Measurements from ENCODE around the gene PPP1CA. TPM values are rescaled to one million over a fixed set of nuclear protein-coding genes. Genes with fewer than 3 reads are reported as not detected.

PPP1CA gene
- total and polyA plus RNA-seq, 2 donors (not counting 1 experiment from before 2014, with no cell fraction given) = 104 to 135 TPM

DNA sequence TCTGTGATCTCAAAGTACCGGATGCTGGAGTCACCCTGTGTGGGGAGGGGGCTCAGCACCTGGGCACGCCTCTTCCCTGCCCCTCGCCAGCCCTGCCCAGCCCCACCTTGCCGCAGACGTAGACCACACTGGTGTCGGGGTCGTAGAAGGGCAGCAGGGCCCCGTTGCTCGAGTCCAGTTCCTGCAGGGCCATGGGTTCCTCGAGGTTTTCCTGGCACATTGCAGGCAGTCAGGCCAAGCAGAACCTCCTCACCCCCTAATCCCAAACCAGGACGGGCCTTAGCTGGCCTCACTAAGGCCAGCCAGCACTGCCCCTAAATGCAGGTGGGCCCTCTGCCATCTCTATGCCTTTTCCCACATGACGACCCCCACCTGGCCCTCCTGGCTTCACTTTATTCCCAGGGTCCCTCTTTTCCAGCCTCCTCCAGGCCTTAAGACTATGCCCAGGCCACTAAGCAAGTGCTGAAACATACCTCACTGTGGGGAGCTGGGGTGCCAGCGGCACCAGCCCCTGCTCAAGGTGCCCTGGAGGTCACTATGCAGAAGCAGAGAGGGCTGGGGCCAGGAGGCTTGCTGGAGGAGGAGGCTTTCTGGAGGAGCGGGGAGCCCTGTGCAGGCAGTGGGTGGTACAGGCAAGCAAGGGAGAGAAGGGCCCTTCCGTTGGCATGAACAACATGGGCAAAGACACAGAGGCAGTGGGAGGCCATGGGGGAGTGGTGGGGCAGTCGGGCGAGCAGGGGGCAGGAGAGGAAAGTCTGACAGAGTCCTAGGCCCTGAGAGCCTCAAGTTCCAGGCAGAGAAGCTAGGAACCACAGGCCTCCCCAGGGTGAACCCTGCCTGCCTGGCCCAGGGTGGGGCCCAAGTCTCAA, 38.8 kb upstream of the PPP1CA start:
- Histone ChIP-seq H3K9ac (ENCODE audit: insufficient read depth, low read length) (no peak overlapping the region), H3K9me3 (ENCODE audit: control insufficient read depth, insufficient read depth, low read depth, low read length) (no peaks in the 10 kb centered on the region), H2AFZ (ENCODE audit: low read length) (no peak overlapping the region), H3K4me1 (ENCODE audit: control insufficient read depth, extremely low read depth, insufficient read depth, low read length) (peaks cover 3% of the 10 kb centered on the region), H3K36me3 (ENCODE audit: control insufficient read depth, insufficient read depth, low read length) (peaks cover 22% of the 10 kb centered on the region), H3K4me3 (replicated peaks in 1 of 4; ENCODE audit: control extremely low read depth in 1 of 4, insufficient read depth in 1 of 4, low read depth in 3 of 4, low read length in 4 of 4) (no peak overlapping the region), H3K4me2 (ENCODE audit: extremely low read depth, insufficient read depth, low read length) (no peak overlapping the region), H3K27ac (ENCODE audit: insufficient read depth, low read length) (no peak overlapping the region), H3K79me2 (ENCODE audit: control insufficient read depth, insufficient read depth, low read length) (peaks cover 11% of the 10 kb centered on the region), H3K27me3 (ENCODE audit: control insufficient read depth, insufficient read depth, low read length) (no peaks in the 10 kb centered on the region), H4K20me1 (ENCODE audit: control insufficient read depth, extremely low read depth, insufficient read depth, low read length) (no peaks in the 10 kb centered on the region)
- TF ChIP-seq, protein P1, sequence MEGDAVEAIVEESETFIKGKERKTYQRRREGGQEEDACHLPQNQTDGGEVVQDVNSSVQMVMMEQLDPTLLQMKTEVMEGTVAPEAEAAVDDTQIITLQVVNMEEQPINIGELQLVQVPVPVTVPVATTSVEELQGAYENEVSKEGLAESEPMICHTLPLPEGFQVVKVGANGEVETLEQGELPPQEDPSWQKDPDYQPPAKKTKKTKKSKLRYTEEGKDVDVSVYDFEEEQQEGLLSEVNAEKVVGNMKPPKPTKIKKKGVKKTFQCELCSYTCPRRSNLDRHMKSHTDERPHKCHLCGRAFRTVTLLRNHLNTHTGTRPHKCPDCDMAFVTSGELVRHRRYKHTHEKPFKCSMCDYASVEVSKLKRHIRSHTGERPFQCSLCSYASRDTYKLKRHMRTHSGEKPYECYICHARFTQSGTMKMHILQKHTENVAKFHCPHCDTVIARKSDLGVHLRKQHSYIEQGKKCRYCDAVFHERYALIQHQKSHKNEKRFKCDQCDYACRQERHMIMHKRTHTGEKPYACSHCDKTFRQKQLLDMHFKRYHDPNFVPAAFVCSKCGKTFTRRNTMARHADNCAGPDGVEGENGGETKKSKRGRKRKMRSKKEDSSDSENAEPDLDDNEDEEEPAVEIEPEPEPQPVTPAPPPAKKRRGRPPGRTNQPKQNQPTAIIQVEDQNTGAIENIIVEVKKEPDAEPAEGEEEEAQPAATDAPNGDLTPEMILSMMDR (conservative IDR thresholded peaks at IDR 0.05 in 1 of 2, IDR thresholded peaks at IDR 0.05 in 1 of 2; ENCODE audit: low read depth in 1 of 2, low read length in 2 of 2) = no peak
- no peak for TF ChIP-seq EZH2 (IDR thresholded peaks at IDR 0.05; ENCODE audit: low read length, missing control alignments)
- DNase-seq (ENCODE audit: low read depth in 2 of 2) = no peak

DNA sequence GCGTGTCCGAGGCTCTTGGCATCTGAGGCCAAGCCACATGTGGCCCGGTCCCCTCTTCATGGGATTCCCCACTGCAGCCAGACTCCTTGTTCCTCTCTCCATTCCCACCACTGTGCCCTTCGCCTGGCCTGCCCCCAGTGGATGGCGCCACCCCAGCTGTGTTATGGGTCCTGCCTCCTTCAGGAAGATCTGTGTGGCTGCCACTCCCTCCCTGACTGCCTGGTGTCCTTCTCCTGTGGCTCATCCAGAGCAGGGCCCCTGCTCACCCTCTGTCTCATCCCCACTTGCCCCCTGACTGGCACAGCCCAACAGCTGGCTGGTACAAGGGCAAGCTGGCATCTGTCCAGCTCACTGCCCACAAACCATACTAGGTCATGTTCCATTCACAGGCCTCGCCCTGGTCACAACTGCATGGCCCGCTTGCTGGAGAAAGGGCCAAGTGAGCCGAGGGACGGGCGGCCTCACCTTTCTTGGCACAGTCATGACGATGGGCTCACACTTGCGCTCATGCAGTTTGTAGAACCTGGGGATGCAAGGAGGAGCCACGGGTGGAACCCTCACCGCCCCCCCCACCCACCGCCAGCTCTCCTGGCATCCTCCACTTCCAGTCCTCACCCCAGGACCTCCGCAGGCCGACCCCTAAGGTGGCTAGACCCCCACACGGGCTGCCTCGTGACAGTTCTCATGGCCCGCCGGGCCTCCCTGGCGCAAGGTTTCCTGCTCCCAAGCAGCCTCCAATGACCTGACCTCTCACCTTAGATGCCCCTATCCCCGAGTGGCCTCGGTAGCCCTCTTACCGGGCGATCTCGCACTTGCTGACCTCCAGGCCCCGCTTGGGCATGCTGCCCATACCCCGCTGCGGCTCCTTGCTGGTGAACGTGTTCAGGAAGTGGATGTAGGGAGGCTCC, 37.9 kb upstream of the PPP1CA start:
- Histone ChIP-seq H3K4me3 (replicated peaks in 1 of 4; ENCODE audit: control extremely low read depth in 1 of 4, insufficient read depth in 1 of 4, low read depth in 3 of 4, low read length in 4 of 4) (no peak overlapping the region), H4K20me1 (ENCODE audit: control insufficient read depth, extremely low read depth, insufficient read depth, low read length) (no peaks in the 10 kb centered on the region), H3K4me2 (ENCODE audit: extremely low read depth, insufficient read depth, low read length) (no peak overlapping the region), H3K27ac (ENCODE audit: insufficient read depth, low read length) (no peak overlapping the region), H2AFZ (ENCODE audit: low read length) (no peak overlapping the region), H3K27me3 (ENCODE audit: control insufficient read depth, insufficient read depth, low read length) (no peaks in the 10 kb centered on the region), H3K9ac (ENCODE audit: insufficient read depth, low read length) (no peak overlapping the region), H3K79me2 (ENCODE audit: control insufficient read depth, insufficient read depth, low read length) (peaks cover 11% of the 10 kb centered on the region), H3K36me3 (ENCODE audit: control insufficient read depth, insufficient read depth, low read length) (peaks cover 29% of the 10 kb centered on the region), H3K9me3 (ENCODE audit: control insufficient read depth, insufficient read depth, low read depth, low read length) (no peaks in the 10 kb centered on the region), H3K4me1 (ENCODE audit: control insufficient read depth, extremely low read depth, insufficient read depth, low read length) (peaks cover 3% of the 10 kb centered on the region)
- no peak for TF ChIP-seq EZH2 (IDR thresholded peaks at IDR 0.05; ENCODE audit: low read length, missing control alignments)
- TF ChIP-seq, protein P1 (conservative IDR thresholded peaks at IDR 0.05 in 1 of 2, IDR thresholded peaks at IDR 0.05 in 1 of 2; ENCODE audit: low read depth in 1 of 2, low read length in 2 of 2) = peak in 1 of 2 donors; percentile 12
- peak in 1 of 2 donors; percentile 14 for DNase-seq (ENCODE audit: low read depth in 2 of 2)

All from fibroblast of lung (primary cell).